ENCODE data around the gene EPB41L4B.

- TF ChIP-seq CTCF (IDR thresholded peaks at IDR 0.05) (no peak), POLR2A (IDR thresholded peaks at IDR 0.05) (no peak)
These were observed 4.2 kb upstream of the EPB41L4B start for GRCh38 chr9:109325089-109325488.
